HG03342 (cell line): ENCODE data around the gene USP47.

Experiments used
- ATAC-seq: cut with Tn5 transposase; IDR thresholded peaks from one replicate; pipeline ENCODE4 v1.9.1; 2021; ENCODE audit warnings: mild to moderate bottlenecking, moderate library complexity; ENCODE audit not compliant: unreplicated experiment

Gene USP47

DNA sequence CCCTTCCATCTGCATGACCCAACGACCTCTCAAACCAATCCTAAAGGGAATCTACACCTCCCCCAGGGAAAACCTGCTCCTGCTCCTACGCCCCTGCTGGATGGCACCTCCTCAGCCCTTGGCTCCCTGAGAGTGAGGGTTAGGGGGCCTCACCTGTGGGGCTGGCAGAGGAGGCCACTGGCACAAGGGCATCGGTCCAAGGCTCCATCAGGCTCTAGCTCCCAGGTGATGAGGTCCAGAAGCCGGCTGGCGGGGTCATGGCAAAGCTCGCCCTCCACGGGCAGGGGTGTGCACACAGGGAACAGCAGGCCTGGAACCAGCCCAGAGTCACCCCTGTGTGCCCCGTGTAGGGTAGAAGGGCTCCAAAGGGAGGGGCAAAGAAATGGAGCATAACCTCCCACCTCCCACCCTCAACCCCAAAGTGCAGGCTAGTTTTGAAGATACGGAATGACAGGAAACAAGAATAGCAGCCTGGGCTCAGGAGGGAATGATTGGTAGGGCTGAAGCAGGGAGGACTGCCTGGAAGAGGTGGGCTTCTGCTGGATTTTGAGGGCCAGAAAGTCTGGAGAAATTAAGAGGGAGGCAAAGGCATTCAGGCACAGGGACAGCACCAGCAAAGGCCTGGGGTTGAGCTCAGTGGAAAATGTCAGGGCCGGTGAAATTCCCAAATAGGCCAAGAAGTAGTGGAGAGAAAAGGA is 124.0 kb downstream of the USP47 start:
- no peak for ATAC-seq

GRCh38 chr11:11966354-11966741 is 124.6 kb downstream of the USP47 start:
- no peak for ATAC-seq

DNA sequence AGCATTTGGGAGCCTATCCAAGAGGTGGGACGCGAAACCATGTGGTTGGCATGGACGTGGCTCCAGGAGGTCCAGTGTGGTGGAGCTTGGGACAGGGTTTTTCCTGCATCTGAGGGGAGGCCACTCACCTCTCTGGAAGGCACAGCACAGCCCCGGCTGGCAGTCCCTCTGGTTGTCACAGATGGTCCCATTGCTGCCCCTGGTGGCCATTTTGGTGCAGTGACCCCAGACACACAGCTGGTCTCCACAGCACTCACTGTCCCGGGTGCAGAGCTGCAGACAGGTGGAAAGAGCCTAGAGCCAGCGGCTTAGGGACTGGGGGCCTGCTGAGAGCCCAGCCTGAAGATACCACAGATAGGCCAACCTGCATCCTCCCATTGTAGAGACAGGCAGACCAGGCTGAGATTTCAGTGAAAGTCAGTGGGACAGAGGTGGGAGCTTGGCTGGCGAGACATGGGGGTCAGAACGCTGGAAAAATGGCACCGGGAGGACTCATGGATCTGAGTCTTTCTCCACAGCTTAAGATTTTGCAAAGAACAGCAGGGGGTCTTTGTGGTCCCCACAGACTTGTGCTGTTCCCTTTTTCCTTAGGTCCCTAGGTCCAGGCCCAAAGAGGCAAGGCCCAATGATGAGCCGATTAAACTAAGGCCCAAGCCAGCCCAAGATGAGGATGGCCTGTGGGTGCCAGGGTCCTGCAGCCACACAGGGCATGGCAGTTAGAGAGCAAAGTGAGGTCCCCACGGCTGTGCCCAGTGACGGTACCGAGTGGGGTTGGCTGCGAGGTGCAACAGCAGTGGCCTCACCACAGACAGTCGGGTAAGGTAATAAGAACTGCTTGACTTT is 125.3 kb downstream of the USP47 start:
- peak; percentile 92 for ATAC-seq

DNA sequence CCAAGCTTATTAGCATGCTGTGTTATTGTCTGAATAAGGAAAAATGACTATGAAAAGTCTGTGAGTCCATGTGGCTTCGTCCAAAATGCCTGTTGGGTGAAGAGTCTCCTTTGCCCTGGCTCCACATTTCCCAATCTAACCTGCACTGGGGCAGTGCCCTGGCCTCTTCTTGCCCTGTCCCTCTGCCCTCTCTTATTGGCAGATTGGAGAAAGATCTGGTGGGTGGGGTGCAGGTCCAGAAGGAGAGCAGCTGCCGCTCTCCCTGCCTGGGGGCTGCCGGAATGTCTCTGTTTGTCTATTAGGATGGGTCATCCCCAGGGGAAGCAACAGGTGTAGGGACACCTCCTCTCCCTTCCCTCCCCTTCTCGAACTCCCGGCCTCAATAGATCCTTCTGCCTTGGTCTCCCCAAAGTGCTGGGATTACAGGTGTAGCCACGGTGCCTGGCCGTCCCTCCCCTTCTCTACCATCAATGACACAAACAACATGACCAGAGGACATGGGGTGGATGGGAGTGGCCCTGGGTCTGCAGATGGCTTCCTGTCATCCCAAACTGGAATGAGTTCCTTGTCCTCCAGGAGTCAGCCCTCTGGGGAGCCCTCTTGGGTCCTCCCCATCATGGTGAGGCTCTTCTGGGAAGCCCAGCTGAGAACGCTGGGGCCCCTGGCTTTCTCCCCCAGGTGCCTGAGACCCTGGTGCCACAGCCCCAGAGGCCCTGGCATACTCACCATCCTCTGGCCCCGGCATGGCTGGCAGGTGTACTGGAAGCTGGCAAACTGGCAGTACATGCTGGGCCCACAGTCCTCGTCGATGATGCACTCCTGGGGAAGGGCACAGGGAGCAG is 126.1 kb downstream of the USP47 start:
- ATAC-seq, result no peak

DNA sequence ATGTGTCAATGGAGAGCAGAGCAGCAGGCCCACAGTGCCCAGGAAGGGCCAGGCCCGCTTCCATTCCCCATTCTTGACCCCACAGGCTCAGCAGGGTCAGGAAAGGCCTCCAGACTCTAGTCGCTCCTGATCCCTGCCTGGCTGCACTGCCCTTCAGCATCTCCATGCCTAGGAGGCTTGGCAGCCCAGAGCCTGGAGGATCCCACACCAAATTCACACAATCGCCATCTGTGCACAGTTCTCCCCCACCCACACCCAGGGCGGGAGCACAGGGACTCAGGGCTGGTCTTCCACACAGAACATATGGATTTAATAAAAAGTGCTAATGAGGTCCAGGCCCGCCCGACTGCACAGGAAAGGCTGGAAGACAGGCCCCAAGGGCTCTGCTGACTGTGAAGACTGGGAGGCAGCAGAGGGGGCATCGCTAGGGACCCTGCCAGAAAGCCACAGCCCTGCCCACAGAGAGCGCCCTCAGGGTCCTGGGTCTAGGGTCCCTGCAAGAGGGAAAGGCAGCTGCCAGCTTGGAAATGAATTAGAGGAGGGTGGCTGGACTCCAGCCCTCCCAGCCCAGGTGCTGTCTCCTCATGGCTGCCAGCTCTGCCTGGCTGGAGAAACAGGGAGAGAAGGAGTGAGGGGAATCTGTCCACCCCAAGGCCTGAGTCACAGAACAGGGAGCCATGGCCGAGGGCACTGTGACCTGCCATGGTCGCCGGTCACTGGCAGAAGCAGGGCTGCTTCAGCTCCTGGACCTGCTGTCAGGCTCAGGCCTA is 126.9 kb downstream of the USP47 start:
- ATAC-seq, result no peak

DNA sequence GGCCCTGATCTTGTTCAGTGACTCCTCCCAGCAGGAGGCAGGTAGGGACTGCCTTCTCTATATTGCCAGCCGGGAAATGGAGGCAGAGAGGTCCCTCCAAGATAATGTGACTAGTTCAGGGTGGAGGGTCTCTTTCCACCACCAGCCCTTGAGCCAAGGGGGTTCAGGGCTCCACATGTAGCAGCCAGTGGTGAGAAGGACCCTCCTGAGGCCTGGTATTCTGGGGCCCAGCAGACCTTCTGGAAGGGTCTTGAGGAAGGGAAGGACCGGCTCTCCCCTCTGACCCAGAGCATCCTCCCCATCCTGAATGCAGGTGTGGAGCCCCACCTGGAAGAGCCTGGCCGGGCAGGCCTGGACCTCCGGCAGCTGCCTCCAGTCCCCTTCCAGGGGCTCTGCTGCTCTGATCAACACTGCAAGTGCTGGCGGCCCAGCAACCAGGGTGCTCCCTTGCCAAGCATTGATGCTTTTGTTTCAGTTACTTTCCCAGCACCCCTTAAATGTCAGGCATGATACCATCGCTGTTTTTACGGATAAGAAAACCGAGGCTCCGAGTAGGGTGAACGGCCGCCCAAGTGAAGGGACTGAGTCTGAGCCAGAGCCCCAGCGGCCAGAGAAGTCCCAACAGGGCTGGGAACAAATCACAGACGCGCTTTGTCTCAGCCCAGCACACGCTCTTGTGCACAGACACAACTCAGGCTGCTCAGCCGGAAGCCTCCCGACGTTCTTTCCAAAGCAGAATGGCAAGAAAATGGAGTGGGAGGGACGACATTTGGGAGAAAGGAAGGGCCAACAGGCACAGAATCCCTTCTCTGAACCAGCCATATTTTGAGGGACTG is 127.8 kb downstream of the USP47 start:
- ATAC-seq, result no peak

- ATAC-seq, result no peak
Measured at GRCh38 chr11:11970556-11970955, 128.8 kb downstream of the USP47 start.

- no peak for ATAC-seq
Measured at GRCh38 chr11:11971906-11972547, 130.3 kb downstream of the USP47 start.

DNA sequence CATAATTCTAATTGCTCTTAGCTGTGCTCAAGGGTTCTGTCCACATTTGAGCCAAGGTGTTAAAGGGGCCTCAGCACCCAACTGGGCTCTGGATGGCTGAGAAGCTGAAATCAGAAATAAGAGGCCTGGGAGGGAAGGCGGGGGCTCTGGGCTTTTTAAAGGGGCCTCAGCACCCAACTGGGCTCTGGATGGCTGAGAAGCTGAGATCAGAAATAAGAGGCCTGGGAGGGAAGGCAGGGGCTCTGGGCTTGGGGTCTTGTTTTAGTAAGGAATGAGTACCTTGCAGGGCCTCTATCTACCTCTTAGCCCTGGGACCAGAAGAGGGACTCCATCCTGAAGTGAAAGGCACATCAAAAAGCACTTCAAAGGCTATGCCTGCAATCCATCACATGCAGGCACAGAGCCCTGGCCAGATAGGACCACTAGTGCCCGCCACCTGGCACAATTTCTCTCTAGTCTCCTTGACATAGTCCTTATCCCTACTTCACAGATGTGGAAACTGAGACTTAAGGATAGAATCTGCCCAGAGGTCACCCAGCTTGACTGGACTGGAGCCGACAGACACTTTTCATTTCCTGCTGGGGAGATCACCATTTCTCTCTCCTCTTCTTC is 131.1 kb downstream of the USP47 start:
- no peak for ATAC-seq

DNA sequence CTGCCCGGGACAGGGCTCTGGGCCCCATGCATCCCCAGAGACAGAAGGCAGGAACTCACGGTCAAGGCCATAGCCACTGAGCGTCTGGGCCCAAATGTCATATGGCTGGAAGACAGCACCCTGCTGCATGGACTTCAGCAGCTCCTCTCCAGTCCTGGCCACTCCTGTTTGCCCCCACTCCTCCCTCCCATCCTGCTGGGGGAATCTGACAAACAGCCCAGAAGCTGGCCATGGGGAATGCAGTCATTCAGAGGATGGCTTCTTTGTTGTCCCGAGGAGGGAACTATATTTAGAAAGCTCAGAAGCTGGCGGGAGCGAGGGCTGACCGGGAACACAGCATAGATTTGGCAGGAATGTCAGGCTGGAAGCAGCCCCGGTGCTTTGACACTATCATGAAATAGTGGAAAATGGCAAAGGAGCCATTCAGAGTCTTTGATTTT is 131.6 kb downstream of the USP47 start:
- no peak for ATAC-seq

DNA sequence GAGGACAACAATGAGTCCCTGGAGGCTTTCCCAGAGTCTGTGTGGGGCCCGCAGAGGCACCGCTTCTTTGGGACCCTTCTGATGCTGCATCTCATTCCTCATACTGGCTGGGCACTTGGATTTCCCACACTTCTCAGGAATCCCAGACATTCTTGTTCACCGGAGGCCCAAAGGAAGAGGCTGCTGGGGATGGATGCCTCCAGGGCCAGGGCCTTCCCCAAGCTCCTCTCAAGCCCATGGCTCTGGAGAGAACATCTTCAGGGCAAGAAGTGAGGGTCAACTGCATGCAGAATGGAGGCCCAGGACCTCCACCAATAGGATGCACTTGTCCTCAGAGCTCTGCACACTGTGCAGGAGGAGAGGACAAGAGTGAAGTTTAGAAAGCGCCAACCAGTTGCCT is 132.1 kb downstream of the USP47 start:
- ATAC-seq, result no peak

GRCh38 chr11:11975201-11976092 is 133.7 kb downstream of the USP47 start:
- no peak for ATAC-seq

DNA sequence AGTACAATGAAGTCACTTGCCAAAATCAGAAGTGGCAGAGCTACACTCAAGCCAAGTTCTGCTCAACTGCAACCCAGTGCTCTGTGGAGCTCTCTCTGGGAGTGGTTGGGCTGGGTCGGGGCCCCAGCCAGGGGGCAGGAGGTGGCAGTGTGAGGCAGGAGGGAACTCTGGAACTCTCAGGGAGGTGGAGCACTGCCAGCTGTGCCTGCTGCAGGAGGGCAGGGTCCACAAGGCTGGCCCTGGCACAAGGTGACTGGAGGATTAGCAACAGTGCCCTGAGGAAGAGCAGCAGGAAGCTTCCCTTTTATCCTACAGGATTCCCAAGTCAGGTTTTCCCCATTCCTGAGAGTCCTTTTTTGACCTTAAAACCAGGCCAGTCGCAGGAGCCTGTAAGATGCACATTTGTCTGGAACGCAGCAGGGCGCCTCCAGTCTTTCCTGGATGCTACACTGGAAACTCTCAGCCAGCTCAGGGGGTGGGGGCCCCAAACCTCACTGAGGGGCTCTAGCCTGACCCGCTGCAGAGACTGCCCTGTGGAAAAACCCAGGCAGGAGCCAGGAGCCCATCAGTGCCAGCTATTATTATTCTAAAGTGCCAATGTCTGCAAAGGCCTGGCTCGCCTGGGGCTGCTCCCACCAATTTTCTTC is 134.8 kb downstream of the USP47 start:
- ATAC-seq, result no peak

DNA sequence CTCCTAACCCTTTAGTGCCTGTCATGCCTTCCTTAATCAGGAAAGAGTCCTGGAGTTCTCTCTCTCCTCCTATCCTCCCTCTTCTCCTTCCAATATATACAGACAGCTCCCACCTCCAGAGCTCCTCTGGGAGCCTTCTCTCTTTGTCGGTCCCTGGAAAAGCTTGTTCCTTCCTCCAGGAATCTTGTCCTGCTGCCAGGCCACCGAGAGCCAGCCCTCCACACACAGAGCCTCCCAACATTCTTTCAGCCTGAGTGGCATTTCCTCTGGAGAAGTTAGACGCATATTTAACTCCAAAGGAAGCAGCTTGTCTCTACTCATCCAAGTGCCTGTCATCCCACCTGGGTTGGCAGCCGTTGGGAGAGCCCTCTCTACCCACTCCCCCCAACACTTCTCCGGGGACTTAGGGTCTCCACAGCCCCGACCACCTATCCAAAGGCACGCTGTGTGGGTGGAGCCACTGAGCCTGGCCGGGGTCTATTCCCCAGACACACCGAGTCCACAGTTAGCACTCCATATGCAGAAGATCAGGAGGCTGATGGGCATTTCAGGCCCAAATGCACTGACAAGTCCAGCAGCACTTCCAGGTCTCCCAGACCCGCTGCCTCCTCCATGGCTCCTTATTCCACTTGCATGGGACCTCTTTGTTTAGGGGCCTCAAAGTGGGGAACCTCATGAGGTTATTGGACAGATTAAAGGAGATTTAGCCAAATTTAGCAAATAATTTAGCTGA is 135.6 kb downstream of the USP47 start:
- ATAC-seq, result no peak

DNA sequence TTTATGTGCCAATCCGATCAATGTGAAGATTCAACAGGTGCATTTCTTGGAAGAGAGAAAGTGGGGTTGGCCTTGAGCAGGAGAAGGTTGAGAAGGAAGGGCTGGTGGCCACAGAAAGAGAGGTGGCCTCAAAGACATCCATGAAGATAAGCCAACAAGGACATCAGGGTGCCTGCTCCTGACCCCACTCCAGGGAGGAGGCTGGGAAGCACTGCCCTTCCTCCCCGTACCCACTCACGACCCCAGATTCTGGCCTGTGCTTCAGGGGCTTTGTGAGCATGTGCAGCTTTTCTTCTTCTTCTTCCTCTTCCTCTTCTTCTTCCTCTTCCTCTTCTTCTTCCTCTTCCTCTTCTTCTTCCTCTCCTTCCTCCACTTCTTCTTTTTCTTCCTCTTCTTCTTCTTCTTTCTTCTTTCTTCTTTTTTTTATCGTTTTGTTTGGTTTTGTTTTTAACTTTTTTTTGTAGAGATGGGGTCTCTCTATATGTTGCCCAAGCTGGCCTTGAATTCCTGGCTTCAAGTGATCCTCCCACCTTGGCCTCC is 136.4 kb downstream of the USP47 start:
- ATAC-seq, result no peak

DNA sequence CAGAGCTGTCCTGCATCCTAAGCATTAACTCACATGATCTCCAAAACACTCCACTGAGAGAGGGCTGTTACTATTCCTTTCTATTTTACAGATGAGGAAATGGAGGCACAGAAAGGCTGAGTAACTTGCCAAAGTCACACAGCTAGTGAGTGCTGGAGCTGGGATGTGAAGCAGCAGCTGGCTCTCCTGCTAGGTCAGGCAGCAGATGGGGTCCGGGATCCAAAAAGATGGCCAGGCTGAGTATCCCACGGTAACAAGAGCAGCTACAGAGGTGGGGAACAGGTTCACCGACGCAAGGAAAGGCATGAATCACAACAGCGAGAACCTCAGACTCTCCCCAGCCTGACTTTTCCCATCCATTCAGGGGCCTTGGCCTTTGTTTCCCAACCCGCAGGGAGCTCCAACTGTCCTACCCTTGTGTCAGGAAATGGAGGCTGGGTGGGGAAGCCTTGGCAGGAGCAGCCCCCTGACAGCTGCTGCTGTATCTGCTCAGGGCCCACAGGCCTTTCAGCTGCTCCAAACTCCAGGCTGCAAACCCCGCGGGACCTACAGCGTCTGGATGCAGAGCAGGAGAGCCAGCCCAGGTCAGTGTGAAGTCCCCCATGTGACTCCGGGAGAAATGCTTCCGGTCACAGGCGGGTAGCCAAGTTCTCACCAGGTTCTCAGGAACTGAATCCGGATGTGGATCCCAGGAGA is 137.2 kb downstream of the USP47 start:
- no peak for ATAC-seq
